Aorta (tissue), 5 donors: ENCODE results near the gene CPNE9. TPM values are rescaled to one million over a fixed set of nuclear protein-coding genes. Genes with fewer than 3 reads are reported as not detected.

Experiments
- ATAC-seq: fragments of 200-7000 bp; cut with Tn5 transposase; one replicate; pipeline ENCODE4 v1.9.1; 2022; ENCODE audit warnings: moderate library complexity; ENCODE audit not compliant: low FRiP score
- DNase-seq, 2 donors: peaks; one replicate each; pipeline ENCODE4 v3.0.0-alpha.2; 2020
- H3K27ac ChIP-seq, 2 donors: one replicate each; pipeline ENCODE4 v1.5.1; 2013; ENCODE audit warnings: low read length in 2 of 2, mild to moderate bottlenecking in 2 of 2, moderate library complexity in 2 of 2, control low read depth in 1 of 2, inconsistent platforms in 1 of 2, low read depth in 1 of 2
- H3K27me3 ChIP-seq, 2 donors: one replicate each; pipeline ENCODE4 v1.6.1; 2013; ENCODE audit warnings: control low read depth in 1 of 2, low read length in 1 of 2, mild to moderate bottlenecking in 1 of 2, moderate library complexity in 1 of 2; ENCODE audit not compliant: insufficient read depth in 2 of 2, control insufficient read depth in 1 of 2
- H3K36me3 ChIP-seq, 2 donors: one replicate each; pipeline ENCODE4 v1.6.1; 2013; ENCODE audit warnings: control low read depth in 1 of 2, low read length in 1 of 2, mild to moderate bottlenecking in 1 of 2; ENCODE audit not compliant: insufficient read depth in 2 of 2, control insufficient read depth in 1 of 2
- H3K4me1 ChIP-seq, 2 donors: one replicate each; pipeline ENCODE4 v1.6.1; 2013; ENCODE audit warnings: low read length in 2 of 2, control low read depth in 1 of 2, mild to moderate bottlenecking in 1 of 2, moderate library complexity in 1 of 2; ENCODE audit not compliant: insufficient read depth in 2 of 2, control insufficient read depth in 1 of 2
- H3K4me3 ChIP-seq, 2 donors: one replicate each; pipeline ENCODE4 v1.5.1; 2013; ENCODE audit warnings: low read length in 2 of 2, control low read depth in 1 of 2, mild to moderate bottlenecking in 1 of 2
- H3K9me3 ChIP-seq: one replicate; pipeline ENCODE4 v1.6.1; 2013; ENCODE audit warnings: mild to moderate bottlenecking, low read length; ENCODE audit not compliant: control insufficient read depth
- WGBS, 2 donors: extraction: QIAGEN DNeasy Blood & Tissue Kit; methylation state at CpG; one replicate each; pipeline ENCODE4 v1.1.7; 2013; 5-methylcytosine and 5-hydroxymethylcytosine counted together
- intact Hi-C, 2 donors: fragments of 100-400 bp; cut with DNase I; formaldehyde crosslinking; loops; one replicate each; pipeline versions ENCODE4 v1.14.2 to v1.15.0; 2022
- polyA plus RNA-seq, 2 donors: library from polyadenylated mRNA; stranded (reverse); fragments of 200-250 nt; gene quantifications; one replicate each; pipeline ENCODE4 v1.2.3, GENCODE V29; 2013
- total RNA-seq, 2 donors: library from RNA; stranded (reverse); fragmentation: NEBNext Ultra II Directional; extraction: Animal tissue kit (Norgen Biotek cat#: 25700); gene quantifications; one replicate each; pipeline ENCODE4 v1.2.1, GENCODE V29; 2021
- donor health status: healthy with polysubstance abuse.
- donor health status: Bipolar disorder and iron deficiency.
- donor health status: DM: no; HTN: no; CAD: no.
- donor health status: DM: no; HTN: no; CAD: no.
- donor health status: DM: yes; HTN: yes; CAD: no.

Gene CPNE9
- total and polyA plus RNA-seq, 4 donors: not detected

- ATAC-seq (no peak), DNase-seq (no peak)
- intact Hi-C loops: no loop called here
- Histone ChIP-seq H3K4me1 (peaks cover 5% of the 10 kb centered on the region in 2 donors), H3K36me3 (peaks cover 21 to 27% of the 10 kb centered on the region in 2 donors), H3K27me3 (no peaks in the 10 kb centered on the region), H3K27ac (no peak overlapping the region), H3K4me3 (no peak overlapping the region), H3K9me3 (no peaks in the 10 kb centered on the region)
- 93 to 94% methylated on average over 2 of the region's 2 CpGs for WGBS, 2 donors
Observed at GRCh38 chr3:9673752-9674151, 29.9 kb upstream of the CPNE9 start.

GRCh38 chr3:9675736-9676290 lies 27.8 kb upstream of the CPNE9 start:
- no peak for ATAC-seq

GRCh38 chr3:9676785-9677184 lies 26.8 kb upstream of the CPNE9 start:
- no peaks in the 10 kb centered on the region for H3K27me3 ChIP-seq
- DNase-seq: no peak
- no peak overlapping the region for H3K27ac ChIP-seq
- no peaks in the 10 kb centered on the region for H3K4me1 ChIP-seq
- H3K4me3 ChIP-seq: no peak overlapping the region
- intact Hi-C loops: no loop called here
- WGBS, 2 donors: 76 to 86% methylated on average over 6 of the region's 6 CpGs
- H3K9me3 ChIP-seq: no peaks in the 10 kb centered on the region
- ATAC-seq: no peak
- H3K36me3 ChIP-seq: peaks cover 25 to 39% of the 10 kb centered on the region in 2 donors

More at GRCh38 chr3:9675736-9676290, 27.8 kb upstream of the CPNE9 start:
- Histone ChIP-seq H3K27ac (no peak overlapping the region), H3K4me1 (no peaks in the 10 kb centered on the region), H3K4me3 (no peak overlapping the region), H3K27me3 (no peaks in the 10 kb centered on the region), H3K36me3 (peaks cover 25 to 35% of the 10 kb centered on the region in 2 donors), H3K9me3 (no peaks in the 10 kb centered on the region)
- intact Hi-C loops: no loop called here
- WGBS, 2 donors: 59 to 60% methylated on average over 5 of the region's 5 CpGs
- no peak for DNase-seq

- ATAC-seq: no peak
- no peaks in the 10 kb centered on the region for H3K4me1 ChIP-seq
- no peaks in the 10 kb centered on the region for H3K9me3 ChIP-seq
- H3K27ac ChIP-seq: no peak overlapping the region
- peaks cover 20 to 35% of the 10 kb centered on the region in 2 donors for H3K36me3 ChIP-seq
- intact Hi-C loops: no loop called here
- no peak overlapping the region for H3K4me3 ChIP-seq
- DNase-seq: no peak
- 78 to 86% methylated on average over 3 of the region's 3 CpGs for WGBS, 2 donors
- no peaks in the 10 kb centered on the region for H3K27me3 ChIP-seq
Observed at GRCh38 chr3:9678493-9678892, 25.1 kb upstream of the CPNE9 start.

- H3K9me3 ChIP-seq: no peaks in the 10 kb centered on the region
- intact Hi-C loops: no loop called here
- H3K4me1 ChIP-seq: no peaks in the 10 kb centered on the region
- 96 to 98% methylated on average over 6 of the region's 6 CpGs for WGBS, 2 donors
- ATAC-seq (no peak), DNase-seq (no peak)
- H3K36me3 ChIP-seq: peaks cover 25 to 43% of the 10 kb centered on the region in 2 donors
- H3K4me3 ChIP-seq: no peak overlapping the region
- H3K27ac ChIP-seq: no peak overlapping the region
- no peaks in the 10 kb centered on the region for H3K27me3 ChIP-seq
Observed at GRCh38 chr3:9679476-9680080, 24.1 kb upstream of the CPNE9 start.

GRCh38 chr3:9681011-9681722 lies 22.5 kb upstream of the CPNE9 start:
- Histone ChIP-seq H3K27ac (no peak overlapping the region), H3K9me3 (no peaks in the 10 kb centered on the region), H3K4me3 (no peak overlapping the region), H3K36me3 (peaks cover 20 to 46% of the 10 kb centered on the region in 2 donors), H3K27me3 (no peaks in the 10 kb centered on the region), H3K4me1 (no peaks in the 10 kb centered on the region)
- no peak for ATAC-seq
- WGBS, 2 donors: 90% methylated on average over 7 of the region's 7 CpGs
- intact Hi-C loops: no loop called here
- no peak for DNase-seq

GRCh38 chr3:9681723-9682081 lies 21.9 kb upstream of the CPNE9 start:
- Histone ChIP-seq H3K4me3 (no peak overlapping the region), H3K9me3 (no peaks in the 10 kb centered on the region), H3K36me3 (peaks cover 23 to 45% of the 10 kb centered on the region in 2 donors), H3K4me1 (no peaks in the 10 kb centered on the region), H3K27ac (no peak overlapping the region), H3K27me3 (no peaks in the 10 kb centered on the region)
- intact Hi-C loops: no loop called here
- no peak for ATAC-seq
- 77 to 92% methylated on average over 6 of the region's 6 CpGs for WGBS, 2 donors
- DNase-seq: no peak

DNA sequence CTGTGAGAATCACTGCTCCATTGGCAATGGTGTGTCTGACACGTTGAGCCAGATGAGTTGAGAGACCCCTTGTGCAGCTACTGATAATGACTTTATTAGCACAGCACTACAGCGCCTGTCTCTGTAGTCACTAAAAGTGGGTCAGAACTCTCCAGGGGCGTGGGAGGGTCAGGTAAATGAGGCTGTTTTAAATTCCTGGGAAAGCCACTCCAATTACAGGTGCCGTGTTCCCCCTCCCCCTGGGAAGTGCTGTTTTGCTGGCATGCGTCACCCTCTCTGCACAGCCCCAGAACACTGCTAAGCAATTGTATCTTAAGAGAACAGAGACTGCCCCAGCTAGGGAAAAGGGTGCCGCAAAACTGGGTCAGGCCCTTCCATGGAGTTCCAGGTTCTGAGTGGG lies 21.5 kb upstream of the CPNE9 start:
- DNase-seq (no peak), ATAC-seq (no peak)
- Histone ChIP-seq H3K9me3 (no peaks in the 10 kb centered on the region), H3K36me3 (peaks cover 20 to 43% of the 10 kb centered on the region in 2 donors), H3K4me3 (no peak overlapping the region), H3K4me1 (no peaks in the 10 kb centered on the region), H3K27ac (no peak overlapping the region), H3K27me3 (no peaks in the 10 kb centered on the region)
- intact Hi-C loops: no loop called here
- WGBS, 2 donors: 86% methylated on average over 6 of the region's 6 CpGs

DNA sequence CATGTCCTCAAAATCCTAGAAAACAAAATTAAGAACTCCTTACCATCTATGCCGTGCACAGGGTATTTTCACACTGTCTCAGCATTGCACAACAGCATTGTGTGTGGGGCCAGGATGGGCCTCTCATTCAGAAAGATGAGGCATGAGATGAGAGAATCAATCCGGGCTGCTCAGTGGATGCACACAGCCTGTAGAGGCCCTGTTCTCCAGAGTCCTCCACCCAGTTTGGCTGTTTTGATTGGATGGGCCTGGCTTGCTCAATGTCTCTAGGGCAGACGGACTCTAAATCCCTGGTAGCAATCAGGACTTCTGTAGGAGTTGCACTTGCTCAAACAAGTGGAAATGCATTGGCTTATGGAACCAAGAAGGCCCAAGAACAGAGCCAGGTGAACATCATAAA lies 20.2 kb upstream of the CPNE9 start:
- WGBS, 2 donors: 83 to 87% methylated on average over 3 of the region's 3 CpGs
- no peak for DNase-seq
- Histone ChIP-seq H3K27ac (no peak overlapping the region), H3K4me3 (no peak overlapping the region), H3K9me3 (no peaks in the 10 kb centered on the region), H3K36me3 (peaks cover 16 to 44% of the 10 kb centered on the region in 2 donors), H3K27me3 (no peaks in the 10 kb centered on the region), H3K4me1 (no peaks in the 10 kb centered on the region)
- intact Hi-C loops: no loop called here
- ATAC-seq: no peak
